Right lobe of liver (tissue), 6 donors: Measurements from ENCODE around the gene ERVH48-1. TPM values are rescaled to one million over a fixed set of nuclear protein-coding genes. Genes with fewer than 3 reads are reported as not detected.

ENCODE experiments used
- ATAC-seq, 4 donors: fragments of 200-7000 bp; cut with Tn5 transposase; one replicate each; pipeline ENCODE4 v1.9.1; 2020; ENCODE audit warnings: mild to moderate bottlenecking in 4 of 4, moderate library complexity in 4 of 4
- DNase-seq, 3 donors: peaks; one replicate each; pipeline ENCODE4 v3.0.0-alpha.2; 2020
- H3K27ac ChIP-seq, 3 donors: fragments of 200-600 bp; one replicate each; pipeline ENCODE4 v1.8.0; 2022
- H3K27me3 ChIP-seq, 2 donors: fragments of 200-600 bp; one replicate each; pipeline ENCODE4 v1.8.0; 2022
- H3K36me3 ChIP-seq, 4 donors: fragments of 200-600 bp; sonication (generic) in 1 of 4; one replicate each; pipeline versions ENCODE4 v1.5.1 to v1.8.0; 2017 to 2022; ENCODE audit warnings: control low read depth in 1 of 4
- H3K4me1 ChIP-seq, 4 donors: fragments of 200-600 bp; sonication (generic) in 1 of 4; one replicate each; pipeline versions ENCODE4 v1.5.1 to v1.8.0; 2017 to 2022; ENCODE audit warnings: control low read depth in 1 of 4
- H3K4me3 ChIP-seq, 3 donors: fragments of 200-600 bp; one replicate each; pipeline ENCODE4 v1.8.0; 2022
- H3K9me3 ChIP-seq, 4 donors: fragments of 200-600 bp; sonication (generic) in 1 of 4; one replicate each; pipeline versions ENCODE4 v1.5.1 to v1.8.0; 2017 to 2022; ENCODE audit warnings: control low read depth in 1 of 4
- CTCF ChIP-seq, 4 donors: fragments of 200-600 bp in 3 of 4; fragments of 450-650 bp in 1 of 4; IDR thresholded peaks; one replicate each; pipeline versions ENCODE4 v1.5.1 to v1.8.0; 2016 to 2022; ENCODE audit warnings: antibody characterized with exemption in 4 of 4, mild to moderate bottlenecking in 2 of 4
- POLR2A ChIP-seq: fragments of 450-650 bp; IDR thresholded peaks from one replicate; pipeline ENCODE4 v1.6.1; 2017; ENCODE audit warnings: antibody characterized with exemption, mild to moderate bottlenecking
- WGBS: methylation state at CpG from one replicate; pipeline ENCODE4 v1.1.6; 2018; ENCODE audit warnings: low coverage, low lambda C conversion rate; ENCODE audit not compliant: insufficient coverage; ENCODE audit errors: missing lambda C conversion rate; 5-methylcytosine and 5-hydroxymethylcytosine counted together
- intact Hi-C, 2 donors: fragments of 100-400 bp; cut with DNase I; formaldehyde crosslinking; loops; one replicate each; pipeline versions ENCODE4 v1.11.2 to v1.14.1; 2022
- total RNA-seq, 6 experiments: library from RNA; depleted of rRNA in 2 of 6; stranded (reverse); fragments of >200 nt in 2 of 6; fragmentation: NEBNext Ultra II Directional in 3 of 6; extraction: Animal tissue kit (Norgen Biotek cat#: 25700) in 3 of 6; gene quantifications; one replicate each; pipeline versions ENCODE4 v1.1.0 to v1.2.4, GENCODE V29; 2016 to 2023
- donor health status: DM: no; HTN: yes; CAD: no.
- donor health status: DM: no; HTN: no; CAD: no.
- donor health status: DM: no; HTN: no; CAD: no.
- donor health status: DM: no; HTN: yes; CAD: no.
- donor health status: DM: no; HTN: yes; CAD: no.

Gene ERVH48-1
- total RNA-seq, 6 experiments from 2014 or later = 0.09 to 0.10 TPM; not detected in 4

GRCh38 chr21:42905195-42905594 is 20.2 kb downstream of the ERVH48-1 start:
- Histone ChIP-seq H3K9me3 (no peaks in the 10 kb centered on the region), H3K27ac (no peak overlapping the region), H3K36me3 (peaks cover 0 to 68% (median 26%) of the 10 kb centered on the region in 4 donors), H3K4me1 (no peaks in the 10 kb centered on the region), H3K27me3 (no peaks in the 10 kb centered on the region), H3K4me3 (no peak overlapping the region)
- no peak for ATAC-seq
- WGBS = 97% methylated on average over 5 of the region's 8 CpGs
- no peak for TF ChIP-seq POLR2A
- TF ChIP-seq CTCF (IDR thresholded peaks at IDR 0.05) = no peak
- DNase-seq = no peak
- intact Hi-C loops = no loop called here

- no peaks in the 10 kb centered on the region for H3K9me3 ChIP-seq
- DNase-seq (no peak), ATAC-seq (no peak)
- H3K36me3 ChIP-seq = peaks cover 0 to 56% (median 18%) of the 10 kb centered on the region in 4 donors
- no peak for TF ChIP-seq POLR2A
- TF ChIP-seq CTCF (IDR thresholded peaks at IDR 0.05) = no peak
- no peak overlapping the region for H3K4me3 ChIP-seq
- H3K27ac ChIP-seq = no peak overlapping the region
- 94% methylated on average over 6 of the region's 11 CpGs for WGBS
- intact Hi-C loops = no loop called here
- H3K4me1 ChIP-seq = no peaks in the 10 kb centered on the region
- no peaks in the 10 kb centered on the region for H3K27me3 ChIP-seq
Measured at GRCh38 chr21:42903817-42904216, 21.6 kb downstream of the ERVH48-1 start.

- H3K9me3 ChIP-seq = no peaks in the 10 kb centered on the region
- ATAC-seq = no peak
- H3K27me3 ChIP-seq = no peaks in the 10 kb centered on the region
- TF ChIP-seq POLR2A (no peak), CTCF (IDR thresholded peaks at IDR 0.05) (no peak)
- H3K27ac ChIP-seq = no peak overlapping the region
- no peak for DNase-seq
- no peaks in the 10 kb centered on the region for H3K4me1 ChIP-seq
- intact Hi-C loops = no loop called here
- H3K4me3 ChIP-seq = no peak overlapping the region
- WGBS = 48% methylated on average over 2 of the region's 4 CpGs
- peaks cover 0 to 63% (median 17%) of the 10 kb centered on the region in 4 donors for H3K36me3 ChIP-seq
Measured at GRCh38 chr21:42900446-42900845, 25.0 kb downstream of the ERVH48-1 start.

DNA sequence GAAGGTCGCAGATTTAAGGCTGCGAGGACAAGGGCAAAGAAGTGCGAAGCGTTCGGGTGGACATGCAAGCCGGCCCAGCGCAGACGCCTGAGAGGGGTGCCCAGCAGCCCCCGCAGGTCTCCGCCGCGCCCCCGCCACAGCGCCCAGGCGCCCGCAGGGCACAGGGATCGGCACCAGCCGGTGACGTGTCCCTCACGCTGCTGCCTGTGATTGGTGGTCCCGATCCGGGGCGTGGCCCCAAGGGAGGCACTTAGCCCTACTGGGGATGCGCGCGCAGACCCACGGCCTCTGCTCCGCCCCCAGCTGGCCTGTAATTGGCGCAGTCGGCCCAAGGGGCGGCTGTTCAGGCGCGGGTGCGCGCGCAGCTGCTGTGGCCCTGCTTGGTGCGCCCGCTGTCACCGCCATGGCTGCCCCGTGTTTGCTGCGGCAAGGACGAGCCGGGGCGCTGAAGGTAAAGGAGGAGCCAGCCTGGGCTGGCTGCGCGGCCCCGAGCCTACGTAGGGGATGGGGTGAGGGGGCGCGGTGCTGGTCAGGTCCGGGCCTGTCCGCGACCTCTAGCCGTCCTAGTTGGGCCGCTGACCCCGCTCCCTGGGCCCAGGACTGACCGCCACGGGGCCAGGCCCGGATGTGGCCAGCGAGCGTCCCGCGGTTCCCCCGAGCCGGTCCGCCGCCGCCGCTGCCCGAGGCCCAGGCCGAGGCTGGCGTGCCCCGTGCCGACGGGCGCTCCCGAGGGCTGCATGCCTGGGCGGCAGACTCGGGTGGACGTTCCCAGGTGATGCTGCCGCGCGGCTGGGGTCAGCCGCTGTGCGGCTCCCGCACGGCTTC is 32.3 kb downstream of the ERVH48-1 start, which contains the start of gene NDUFV3:
NDUFV3 (plus strand) TSS at position 379 of the 825 bp plus-strand sequence; CDS start at position 404, 25 bp downstream.
- peak; percentile 96 to 98 (median 96) for ATAC-seq
- Histone ChIP-seq H3K4me3 (peak within 1 kb of the TSS; percentile 81 to 95 (median 83)), H3K36me3 (peaks cover 0 to 15% (median 6%) of the 10 kb centered on the region in 4 donors), H3K27me3 (no peaks in the 10 kb centered on the region), H3K4me1 (peaks cover 0 to 5% (median 0%) of the 10 kb centered on the region in 4 donors), H3K9me3 (no peaks in the 10 kb centered on the region), H3K27ac (peak within 1 kb of the TSS; percentile 86 to 90 (median 89))
- WGBS = 0% methylated on average over 11 of the region's 87 CpGs
- TF ChIP-seq POLR2A (peak; percentile 97), CTCF (IDR thresholded peaks at IDR 0.05) (peak in 1 of 4 donors; percentile 9)
- intact Hi-C loops = no loop called here
- DNase-seq = peak; percentile 100
